ENCODE data around the gene SLC5A10.
"Not testable (repeated sequence)": the region's sequence is repeated elsewhere in the genome, so short reads cannot be mapped to it uniquely, and the experiment has no call there.

GRCh38 chr17:19036186-19036585 lies 84.2 kb downstream of the SLC5A10 start:
- TF ChIP-seq CTCF (IDR thresholded peaks at IDR 0.05; ENCODE audit: poor library complexity, severe bottlenecking); EZH2 (IDR thresholded peaks at IDR 0.05; ENCODE audit: borderline replicate concordance, insufficient read depth, low read length, poor library complexity, severe bottlenecking); POLR2AphosphoS5 (IDR thresholded peaks at IDR 0.05); REST (IDR thresholded peaks at IDR 0.05; ENCODE audit: borderline replicate concordance); TAF1 (IDR thresholded peaks at IDR 0.05; ENCODE audit: low read depth); EP300 (conservative IDR thresholded peaks at IDR 0.05; ENCODE audit: poor library complexity, severe bottlenecking); MXI1 (conservative IDR thresholded peaks at IDR 0.05; ENCODE audit: poor library complexity, severe bottlenecking); SMC3 (conservative IDR thresholded peaks at IDR 0.05; ENCODE audit: poor library complexity): not testable (repeated sequence)

All from neural cell (in vitro differentiated cells).